Esophagus muscularis mucosa (tissue), 3 donors: Measurements from ENCODE around the gene NHLRC2.

Experiments
- POLR2AphosphoS5 ChIP-seq, 2 donors: sonication (generic); formaldehyde crosslinking; IDR thresholded peaks; one replicate each; pipeline ENCODE4 v1.6.1; 2017; ENCODE audit warnings: antibody characterized with exemption in 2 of 2
- TF ChIP-seq, protein P1 (sequence below), 3 experiments: fragments of 200-600 bp in 2 of 3; fragments of 450-650 bp in 1 of 3; sonication (generic) in 2 of 3; IDR thresholded peaks; one replicate each; pipeline ENCODE4 v1.5.1; 2017 to 2019; ENCODE audit warnings: antibody characterized with exemption in 3 of 3, mild to moderate bottlenecking in 2 of 3, moderate library complexity in 1 of 3

- TF ChIP-seq, protein P1, sequence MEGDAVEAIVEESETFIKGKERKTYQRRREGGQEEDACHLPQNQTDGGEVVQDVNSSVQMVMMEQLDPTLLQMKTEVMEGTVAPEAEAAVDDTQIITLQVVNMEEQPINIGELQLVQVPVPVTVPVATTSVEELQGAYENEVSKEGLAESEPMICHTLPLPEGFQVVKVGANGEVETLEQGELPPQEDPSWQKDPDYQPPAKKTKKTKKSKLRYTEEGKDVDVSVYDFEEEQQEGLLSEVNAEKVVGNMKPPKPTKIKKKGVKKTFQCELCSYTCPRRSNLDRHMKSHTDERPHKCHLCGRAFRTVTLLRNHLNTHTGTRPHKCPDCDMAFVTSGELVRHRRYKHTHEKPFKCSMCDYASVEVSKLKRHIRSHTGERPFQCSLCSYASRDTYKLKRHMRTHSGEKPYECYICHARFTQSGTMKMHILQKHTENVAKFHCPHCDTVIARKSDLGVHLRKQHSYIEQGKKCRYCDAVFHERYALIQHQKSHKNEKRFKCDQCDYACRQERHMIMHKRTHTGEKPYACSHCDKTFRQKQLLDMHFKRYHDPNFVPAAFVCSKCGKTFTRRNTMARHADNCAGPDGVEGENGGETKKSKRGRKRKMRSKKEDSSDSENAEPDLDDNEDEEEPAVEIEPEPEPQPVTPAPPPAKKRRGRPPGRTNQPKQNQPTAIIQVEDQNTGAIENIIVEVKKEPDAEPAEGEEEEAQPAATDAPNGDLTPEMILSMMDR (IDR thresholded peaks at IDR 0.05) = no peak
- TF ChIP-seq POLR2AphosphoS5 (IDR thresholded peaks at IDR 0.05) = no peak
Observed at GRCh38 chr10:113897693-113898618, 43.5 kb downstream of the NHLRC2 start.
